Activated CD4-positive, alpha-beta T cell treated with anti-CD3 and anti-CD28 coated beads for 1 hour (primary cell): ENCODE results near the gene E2F7.
"Not testable (repeated sequence)": the region's sequence is repeated elsewhere in the genome, so short reads cannot be mapped to it uniquely, and the experiment has no call there.

ENCODE experiments used
- DNase-seq: peaks from one replicate; pipeline ENCODE4 v3.0.0-alpha.2; 2020

The E2F7 gene, protein sequence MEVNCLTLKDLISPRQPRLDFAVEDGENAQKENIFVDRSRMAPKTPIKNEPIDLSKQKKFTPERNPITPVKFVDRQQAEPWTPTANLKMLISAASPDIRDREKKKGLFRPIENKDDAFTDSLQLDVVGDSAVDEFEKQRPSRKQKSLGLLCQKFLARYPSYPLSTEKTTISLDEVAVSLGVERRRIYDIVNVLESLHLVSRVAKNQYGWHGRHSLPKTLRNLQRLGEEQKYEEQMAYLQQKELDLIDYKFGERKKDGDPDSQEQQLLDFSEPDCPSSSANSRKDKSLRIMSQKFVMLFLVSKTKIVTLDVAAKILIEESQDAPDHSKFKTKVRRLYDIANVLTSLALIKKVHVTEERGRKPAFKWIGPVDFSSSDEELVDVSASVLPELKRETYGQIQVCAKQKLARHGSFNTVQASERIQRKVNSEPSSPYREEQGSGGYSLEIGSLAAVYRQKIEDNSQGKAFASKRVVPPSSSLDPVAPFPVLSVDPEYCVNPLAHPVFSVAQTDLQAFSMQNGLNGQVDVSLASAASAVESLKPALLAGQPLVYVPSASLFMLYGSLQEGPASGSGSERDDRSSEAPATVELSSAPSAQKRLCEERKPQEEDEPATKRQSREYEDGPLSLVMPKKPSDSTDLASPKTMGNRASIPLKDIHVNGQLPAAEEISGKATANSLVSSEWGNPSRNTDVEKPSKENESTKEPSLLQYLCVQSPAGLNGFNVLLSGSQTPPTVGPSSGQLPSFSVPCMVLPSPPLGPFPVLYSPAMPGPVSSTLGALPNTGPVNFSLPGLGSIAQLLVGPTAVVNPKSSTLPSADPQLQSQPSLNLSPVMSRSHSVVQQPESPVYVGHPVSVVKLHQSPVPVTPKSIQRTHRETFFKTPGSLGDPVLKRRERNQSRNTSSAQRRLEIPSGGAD

DNA sequence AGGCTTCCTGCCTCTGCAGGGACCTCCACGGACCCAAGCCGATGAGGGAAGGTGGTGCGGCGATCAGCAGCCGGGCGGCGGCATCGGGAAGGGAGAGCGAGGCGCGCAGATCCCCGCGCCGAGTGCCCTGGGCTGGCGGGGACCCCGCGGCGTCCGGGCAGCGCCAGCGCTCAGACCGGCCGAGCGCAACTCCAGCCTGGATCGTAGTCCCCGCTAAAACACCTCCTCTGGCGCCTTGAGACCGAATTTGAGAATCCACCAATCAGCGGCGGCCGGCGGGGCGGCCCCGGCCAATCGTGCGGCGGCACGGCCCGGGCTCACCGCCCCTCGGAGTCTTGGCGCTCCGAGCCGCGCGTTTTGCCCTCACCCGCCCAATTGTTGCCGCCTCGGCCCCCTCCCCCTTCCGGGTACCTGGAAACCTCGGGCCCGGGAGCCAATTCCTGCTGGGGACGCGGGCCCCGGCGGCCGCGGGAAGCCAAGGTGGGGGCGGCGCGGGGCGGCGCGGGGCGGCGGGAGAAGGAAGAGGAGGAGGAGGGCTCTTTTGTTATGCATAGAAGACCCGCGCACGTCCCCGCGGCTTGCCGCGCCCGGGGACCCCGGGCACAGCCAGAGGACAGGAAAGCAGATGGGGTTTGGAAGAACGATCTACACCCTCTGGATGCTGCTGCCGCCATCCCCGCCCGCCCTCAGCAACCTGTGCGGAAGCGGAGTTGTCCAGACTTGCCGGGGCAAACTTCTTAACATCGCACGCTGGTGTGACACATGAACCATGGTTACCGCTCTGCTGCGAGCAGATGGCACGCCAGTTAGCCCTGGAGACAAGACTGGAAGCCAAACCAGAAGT is at the start of gene E2F7:
Gene E2F7, minus strand, starts transcription at position 209 of the 844 bp plus-strand sequence. CDS start 934 bp downstream, outside the sequence.
- peak; percentile 65 for DNase-seq

- no peak for DNase-seq
Observed at GRCh38 chr12:77113971-77114370, 48.6 kb upstream of the E2F7 start.

DNA sequence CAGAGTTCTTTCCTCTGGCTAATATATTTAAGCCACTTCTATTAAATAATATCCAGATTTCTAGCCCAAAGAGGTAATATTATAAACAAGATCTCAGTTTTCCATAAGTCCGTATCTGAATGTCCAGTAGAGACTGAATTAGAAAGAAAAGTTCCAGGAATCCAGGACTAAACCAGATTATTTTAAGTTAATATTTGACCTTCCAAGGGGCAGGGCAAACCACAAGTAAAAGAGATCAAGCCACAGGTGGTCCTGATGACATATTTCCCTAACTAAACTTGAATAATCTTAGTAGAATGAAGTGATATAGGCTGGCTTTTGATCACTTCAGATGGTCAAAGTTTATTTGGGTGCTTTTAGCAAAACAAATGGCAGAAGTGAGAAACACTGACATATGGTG is 43.3 kb upstream of the E2F7 start:
- DNase-seq, result no peak

DNA sequence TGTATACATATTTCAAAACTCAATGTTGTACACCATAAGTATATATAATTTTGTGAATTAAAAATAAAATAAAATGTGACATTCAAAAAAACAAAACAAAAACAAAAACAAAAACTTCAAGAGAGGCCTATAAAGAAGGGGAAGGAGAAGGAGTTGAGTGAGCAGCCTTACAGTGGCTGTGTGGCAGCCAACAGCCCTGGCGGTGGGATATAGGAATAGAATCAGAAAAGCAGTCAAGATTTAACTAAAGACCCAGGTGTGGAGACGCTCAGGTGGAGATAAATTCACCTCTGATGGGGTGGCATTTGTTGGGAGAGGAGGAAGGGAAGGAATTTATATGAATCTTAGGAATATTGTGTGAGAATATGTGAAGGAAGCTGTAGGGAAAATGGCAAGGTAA is 41.8 kb upstream of the E2F7 start:
- no peak for DNase-seq

DNA sequence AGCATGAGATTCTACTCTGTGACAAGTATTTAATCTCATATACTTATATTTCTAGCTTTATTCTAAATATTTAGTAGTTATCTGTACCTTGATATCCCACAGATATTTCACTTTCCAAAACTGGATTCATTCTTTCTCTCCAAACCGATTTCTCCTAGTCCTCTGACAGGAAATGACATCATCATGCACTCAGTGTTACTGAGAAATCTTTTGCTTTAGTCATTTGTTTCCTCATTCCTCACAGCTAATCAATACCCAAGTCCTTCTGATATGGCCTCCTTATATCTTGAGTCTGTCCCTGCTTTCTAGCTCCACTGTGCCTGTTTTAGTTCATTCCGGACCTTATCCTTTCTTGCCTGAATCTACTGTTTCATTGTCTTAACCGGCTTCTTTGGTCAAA is 39.4 kb upstream of the E2F7 start:
- DNase-seq, result no peak

DNA sequence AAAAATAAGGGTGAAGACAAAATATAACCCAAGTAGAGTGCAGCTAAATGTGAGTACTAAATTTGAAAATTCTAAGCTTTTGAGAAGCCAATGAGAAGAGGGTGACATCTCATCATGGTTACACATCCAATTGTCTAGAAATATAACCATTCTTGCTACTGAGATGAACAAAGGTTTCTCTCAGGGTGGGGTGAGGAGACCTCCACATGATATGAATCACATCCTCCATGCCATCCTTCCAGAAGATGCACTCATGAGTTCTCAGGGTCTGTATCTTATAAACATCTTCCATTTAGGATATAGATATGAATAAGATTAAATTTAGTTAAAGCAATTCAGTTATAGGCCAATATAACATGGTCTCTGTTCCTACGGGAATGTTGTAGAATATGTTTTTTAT is 38.9 kb upstream of the E2F7 start:
- DNase-seq, result no peak

DNA sequence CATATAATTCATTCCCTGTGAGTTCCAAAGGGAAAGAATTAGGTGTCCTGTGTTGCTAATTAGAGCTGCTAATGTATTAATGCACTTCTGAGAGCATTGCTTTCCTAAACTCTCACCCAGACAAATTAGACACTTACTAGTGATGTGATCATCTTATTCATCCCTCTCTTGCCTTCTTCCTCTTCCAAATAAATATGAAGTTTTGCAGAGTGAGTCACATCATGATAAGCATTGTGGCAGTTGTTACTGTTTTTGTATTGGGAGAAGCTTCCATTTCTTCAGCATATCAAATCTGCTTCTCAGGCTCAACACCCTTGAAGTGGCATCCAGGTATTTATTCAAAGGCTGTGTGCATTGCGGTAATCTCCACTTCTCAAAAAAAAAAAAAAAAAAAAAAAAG is 37.3 kb upstream of the E2F7 start:
- no peak for DNase-seq

GRCh38 chr12:77102123-77102522 is 36.8 kb upstream of the E2F7 start:
- DNase-seq, result no peak

DNA sequence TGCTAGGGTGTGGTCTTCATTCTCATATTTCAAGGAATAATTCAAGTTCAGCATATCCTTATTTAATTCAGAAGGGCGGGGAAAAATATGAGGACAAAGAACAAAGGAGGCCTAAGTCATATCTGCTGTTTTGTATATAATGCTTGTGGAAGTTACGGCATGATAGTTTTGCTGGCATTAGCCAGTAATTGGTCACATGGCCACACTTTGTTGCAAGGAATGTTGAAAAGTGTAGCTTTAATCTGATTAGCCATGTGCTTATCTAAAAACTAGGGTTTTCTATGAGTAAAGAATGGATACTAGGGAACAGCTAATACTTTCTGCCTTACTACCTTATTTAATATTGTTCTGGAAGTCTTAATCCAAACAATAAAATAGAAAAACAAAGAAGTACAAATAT is 34.4 kb upstream of the E2F7 start:
- DNase-seq, result no peak

DNA sequence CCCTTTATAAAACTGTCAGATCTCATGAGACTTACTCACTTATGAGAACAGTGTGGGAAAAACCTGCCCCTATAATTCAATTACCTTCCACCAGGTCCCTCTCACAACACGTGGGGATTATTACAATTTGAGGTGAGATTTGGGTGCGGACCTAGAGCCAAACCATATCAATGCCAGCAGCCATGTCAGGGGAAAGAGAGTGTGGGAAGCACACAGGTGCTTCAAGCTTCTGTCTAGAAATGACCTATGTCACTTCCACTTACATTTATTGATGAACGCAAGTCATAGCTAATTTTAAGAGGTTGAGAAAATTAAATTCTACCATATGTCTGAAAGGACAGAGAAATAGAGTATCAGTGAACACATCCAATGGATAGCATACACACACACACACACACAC is 32.5 kb upstream of the E2F7 start:
- DNase-seq, result no peak

GRCh38 chr12:77092227-77092626 is 26.9 kb upstream of the E2F7 start:
- not testable (repeated sequence) for DNase-seq

DNA sequence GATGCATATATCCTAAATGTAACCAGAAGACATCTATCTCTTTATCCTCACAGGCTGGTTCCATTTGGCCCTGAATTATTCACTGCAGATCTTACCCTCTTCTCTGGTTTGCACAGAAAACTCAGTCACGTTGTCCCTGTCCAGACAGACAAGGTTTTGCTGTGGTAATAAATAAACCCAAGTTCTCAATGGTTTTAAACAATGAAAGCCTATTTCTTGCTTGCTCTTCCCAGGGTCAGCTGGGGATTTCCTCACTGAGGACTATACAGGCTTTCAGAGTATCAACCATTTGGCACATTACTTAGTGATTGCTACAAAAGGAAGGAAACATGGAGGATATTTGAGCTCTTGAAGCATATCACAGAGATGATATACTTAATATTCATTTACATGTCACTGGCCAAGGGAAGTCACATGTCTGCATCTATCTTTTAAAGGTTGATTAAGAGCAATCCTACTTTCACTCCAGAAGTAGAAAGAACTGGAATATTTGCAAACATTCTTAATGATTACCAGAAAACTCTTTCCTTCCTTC is 24.4 kb upstream of the E2F7 start:
- DNase-seq, result no peak

GRCh38 chr12:77087427-77087826 is 22.1 kb upstream of the E2F7 start:
- no peak for DNase-seq

GRCh38 chr12:77082021-77082420 is 16.7 kb upstream of the E2F7 start:
- DNase-seq, result no peak

DNA sequence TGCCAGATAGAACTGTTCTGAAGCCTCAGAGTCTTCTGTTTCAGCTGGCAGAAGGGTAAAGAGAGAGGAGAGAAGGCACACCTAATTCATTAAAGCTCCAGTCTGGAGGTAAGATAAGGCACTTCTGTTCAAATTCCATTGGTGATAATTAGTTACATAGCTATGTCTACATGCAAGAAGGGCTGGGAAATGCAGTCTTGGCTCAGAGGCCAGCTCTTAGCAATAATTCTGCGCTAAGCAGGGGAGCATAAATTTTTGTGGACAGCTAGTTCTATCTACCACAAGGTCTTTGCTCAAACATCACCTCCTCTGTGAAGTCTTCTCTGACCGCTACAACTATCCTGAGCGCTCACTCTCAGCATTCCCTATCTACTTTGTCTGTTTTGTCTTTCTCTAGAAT is 14.3 kb upstream of the E2F7 start:
- no peak for DNase-seq

- no peak for DNase-seq
Observed at GRCh38 chr12:77078231-77078630, 12.9 kb upstream of the E2F7 start.

GRCh38 chr12:77076886-77077285 is 11.5 kb upstream of the E2F7 start:
- no peak for DNase-seq

DNA sequence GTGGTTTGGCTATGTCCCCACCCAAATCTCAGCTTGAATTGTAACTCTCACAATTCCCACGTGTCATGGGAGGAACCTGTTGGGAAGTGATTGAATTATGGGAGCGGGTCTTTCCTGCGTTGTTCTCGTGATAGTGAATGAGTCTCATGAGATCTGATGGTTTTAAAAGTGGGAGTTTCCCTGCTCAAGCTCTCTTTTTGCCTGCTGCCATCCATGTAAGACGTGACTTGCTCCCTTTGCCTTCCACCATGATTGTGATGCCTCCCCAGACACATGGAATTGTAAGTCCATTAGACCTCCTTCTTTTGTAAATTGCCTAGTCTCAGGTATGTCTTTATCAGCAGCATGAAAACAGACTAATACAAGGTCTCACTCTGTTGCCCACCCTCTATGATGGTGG is 8.5 kb upstream of the E2F7 start:
- not testable (repeated sequence) for DNase-seq

GRCh38 chr12:77072833-77073495 is 7.6 kb upstream of the E2F7 start:
- no peak for DNase-seq

DNA sequence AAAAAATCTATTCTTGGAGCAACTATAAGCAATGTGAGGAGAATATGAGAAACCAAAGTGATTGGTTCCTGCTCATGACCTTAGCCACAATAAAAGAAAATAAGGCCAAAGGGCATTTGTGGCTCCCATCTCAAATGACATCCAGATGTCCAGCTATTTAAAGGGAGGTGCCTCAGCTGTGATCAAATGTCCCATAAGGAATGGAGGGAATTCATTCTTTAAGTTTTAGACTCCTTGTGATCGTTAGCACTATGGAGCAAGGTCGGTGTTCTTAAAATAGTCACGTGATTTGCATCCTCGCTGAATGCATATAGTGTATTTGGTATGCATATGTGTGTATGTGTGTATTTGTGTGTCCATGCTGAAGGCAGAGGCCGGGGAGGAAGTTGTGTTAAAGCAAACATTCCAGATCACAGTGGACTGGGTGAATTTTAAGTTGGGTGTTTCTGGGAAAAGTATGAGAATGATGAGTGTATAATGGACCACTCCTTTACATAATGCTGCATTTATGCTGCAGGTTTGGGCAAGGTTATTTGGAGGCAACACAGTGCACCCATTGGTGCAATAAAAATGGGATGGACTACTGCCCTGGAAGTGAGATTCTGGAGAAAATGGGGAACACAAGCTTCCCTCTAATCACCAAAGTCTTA is 5.6 kb upstream of the E2F7 start:
- no peak for DNase-seq

DNA sequence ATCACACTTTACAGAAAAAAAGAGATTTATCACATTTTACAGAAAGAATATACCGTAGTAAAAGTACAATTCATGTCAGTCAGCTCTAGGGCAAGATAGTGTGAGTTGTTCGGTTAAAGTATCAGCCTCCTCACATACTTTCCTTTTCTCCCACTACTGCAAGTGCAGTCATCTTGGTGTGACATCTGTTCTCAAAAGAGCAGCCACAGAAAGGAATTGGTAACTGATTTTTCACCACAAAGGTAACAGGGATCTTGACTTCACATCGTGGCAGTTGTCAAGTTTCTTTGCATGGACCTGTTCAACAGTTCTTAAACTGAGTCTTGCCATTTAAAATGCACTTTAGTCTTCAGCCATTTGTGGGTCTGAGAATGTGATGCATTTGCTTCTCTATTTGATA is 5.0 kb upstream of the E2F7 start:
- DNase-seq, result no peak

GRCh38 chr12:77064896-77065360 is 441 bp downstream of the E2F7 start:
- no peak for DNase-seq
